WERI-Rb-1 (cell line): ENCODE measurements around the gene MAP3K15.

Source experiments
- DNase-seq: peaks from one replicate; pipeline ENCODE4 v3.0.0-alpha.2; 2020
- H3K27ac ChIP-seq: fragments of 250-450 bp; sonication (Bioruptor Pico); 2 replicates; pipeline ENCODE4 v1.5.1; 2020; ENCODE audit warnings: mild to moderate bottlenecking, moderate library complexity
- H3K27me3 ChIP-seq: fragments of 250-450 bp; sonication (Bioruptor Pico); 2 replicates; pipeline ENCODE4 v1.5.1; 2021; ENCODE audit warnings: mild to moderate bottlenecking, low read depth, moderate library complexity; ENCODE audit not compliant: insufficient read depth, severe bottlenecking
- H3K36me3 ChIP-seq: fragments of 250-450 bp; sonication (Bioruptor Pico); 2 replicates; pipeline ENCODE4 v1.5.1; 2020; ENCODE audit warnings: mild to moderate bottlenecking, moderate library complexity
- H3K4me3 ChIP-seq: 2 replicates; pipeline ENCODE4 v1.5.1; 2011; ENCODE audit warnings: low read depth, mild to moderate bottlenecking, control low read depth, low read length
- H3K9me3 ChIP-seq: fragments of 250-450 bp; sonication (Bioruptor Pico); 2 replicates; pipeline ENCODE4 v1.5.1; 2021; ENCODE audit warnings: mild to moderate bottlenecking, moderate library complexity; ENCODE audit not compliant: severe bottlenecking
- CTCF ChIP-seq: IDR thresholded peaks from 2 replicates; pipeline ENCODE4 v1.5.1; 2011; ENCODE audit warnings: low read depth, mild to moderate bottlenecking, control low read depth, inconsistent platforms, low read length

Gene MAP3K15

GRCh38 chrX:19361701-19362100 is 153.6 kb downstream of the MAP3K15 start:
- Histone ChIP-seq H3K36me3 (peaks cover 15% of the 10 kb centered on the region; the same call in 1 of the 2 replicates), H3K9me3 (no peaks in the 10 kb centered on the region), H3K4me3 (no peak overlapping the region), H3K27me3 (peaks cover 23% of the 10 kb centered on the region), H3K27ac (no peak overlapping the region)
- TF ChIP-seq CTCF = no peak
- DNase-seq = no peak

GRCh38 chrX:19360903-19361302 is 154.4 kb downstream of the MAP3K15 start:
- DNase-seq = no peak
- peaks cover 21% of the 10 kb centered on the region for H3K36me3 ChIP-seq

GRCh38 chrX:19358521-19358920 is 156.8 kb downstream of the MAP3K15 start:
- Histone ChIP-seq H3K9me3 (no peaks in the 10 kb centered on the region), H3K27ac (no peak overlapping the region), H3K36me3 (peaks cover 31% of the 10 kb centered on the region), H3K27me3 (peaks cover 31% of the 10 kb centered on the region), H3K4me3 (no peak overlapping the region)
- no peak for DNase-seq
- TF ChIP-seq CTCF = no peak

More at GRCh38 chrX:19360903-19361302, 154.4 kb downstream of the MAP3K15 start:
- Histone ChIP-seq H3K27me3 (peaks cover 26% of the 10 kb centered on the region), H3K27ac (no peak overlapping the region), H3K4me3 (no peak overlapping the region), H3K9me3 (no peaks in the 10 kb centered on the region)
- TF ChIP-seq CTCF = no peak

GRCh38 chrX:19354625-19355024 is 160.7 kb downstream of the MAP3K15 start:
- no peaks in the 10 kb centered on the region for H3K9me3 ChIP-seq
- peaks cover 18% of the 10 kb centered on the region for H3K27me3 ChIP-seq
- H3K4me3 ChIP-seq = no peak overlapping the region
- TF ChIP-seq CTCF = no peak
- H3K36me3 ChIP-seq = peaks cover 48% of the 10 kb centered on the region
- H3K27ac ChIP-seq = no peak overlapping the region
- DNase-seq = no peak

GRCh38 chrX:19350941-19351384 is 164.3 kb downstream of the MAP3K15 start:
- Histone ChIP-seq H3K9me3 (no peaks in the 10 kb centered on the region), H3K36me3 (peaks cover 38% of the 10 kb centered on the region), H3K4me3 (no peak overlapping the region), H3K27me3 (peaks cover 18% of the 10 kb centered on the region), H3K27ac (no peak overlapping the region)
- no peak for DNase-seq
- TF ChIP-seq CTCF = no peak

- no peak for TF ChIP-seq CTCF
- Histone ChIP-seq H3K27ac (no peak overlapping the region), H3K36me3 (peaks cover 27% of the 10 kb centered on the region), H3K27me3 (peaks cover 18% of the 10 kb centered on the region), H3K9me3 (no peaks in the 10 kb centered on the region), H3K4me3 (no peak overlapping the region)
- DNase-seq = no peak
Observed at GRCh38 chrX:19349264-19349663, 166.0 kb downstream of the MAP3K15 start.
